A549 (cell line): Measurements from ENCODE around the gene SIRPA. TPM values are rescaled to one million over a fixed set of nuclear protein-coding genes. Genes with fewer than 3 reads are reported as not detected.
A peak's percentile ranks its signal among the peaks of the same experiment; 100 is the strongest.

ENCODE experiments used
- ATAC-seq, 2 experiments: fragments of 200-7000 bp in 1 of 2; fragments of >200 bp in 1 of 2; cut with Nextera tagmentation in 1 of 2; cut with Tn5 transposase in 1 of 2; 3 replicates each; pipeline versions ENCODE4 v1.8.0 to v1.9.1; 2018 to 2020; ENCODE audit warnings: mild to moderate bottlenecking in 1 of 2, moderate library complexity in 1 of 2
- CTCF ChIA-PET: fragments of 300-600 bp; sonication (Branson Sonifier 250); formaldehyde crosslinking; extraction: SDS; loops from one replicate; lab custom pipeline; 2021; ENCODE audit warnings: antibody characterized with exemption, inconsistent platforms; lab: Yijun Ruan, JAX
- POLR2A ChIA-PET: fragments of 350-600 bp; formaldehyde crosslinking; extraction: SDS; loops from one replicate; lab custom pipeline; 2021; ENCODE audit warnings: antibody characterized with exemption, inconsistent platforms; lab: Yijun Ruan, JAX
- DNase-seq, 2 experiments: peaks; one replicate each; pipeline versions ENCODE4 v3.0.0 to v3.0.0-alpha.2; 2011 to 2016; ENCODE audit warnings: low read depth in 1 of 2, low spot score in 1 of 2
- FAIRE-seq: peaks from 2 replicates; lab custom pipeline; 2011; peaks lifted over from hg19 to GRCh38; lab: Jason Lieb, UNC
- H3K27ac ChIP-seq, 2 experiments: fragments of >200 bp; sonication (Bioruptor Twin); formaldehyde crosslinking; 3 replicates each; pipeline ENCODE4 v1.5.1; 2016 to 2017
- H3K4me1 ChIP-seq: fragments of >200 bp; sonication (Bioruptor Twin); formaldehyde crosslinking; 3 replicates; pipeline ENCODE4 v1.6.1; 2016
- H3K4me2 ChIP-seq: fragments of >200 bp; sonication (Bioruptor Twin); formaldehyde crosslinking; 3 replicates; pipeline ENCODE4 v1.6.1; 2016
- H3K4me3 ChIP-seq: fragments of >200 bp; sonication (Bioruptor Twin); formaldehyde crosslinking; 3 replicates; pipeline ENCODE4 v1.5.1; 2016
- H3K9me3 ChIP-seq: fragments of >200 bp; sonication (Bioruptor Twin); formaldehyde crosslinking; 3 replicates; pipeline ENCODE4 v1.6.1; 2016
- CHD2 ChIP-seq: fragments of 150-350 bp; IDR thresholded peaks from 2 replicates; pipeline ENCODE4 v1.6.1; 2014; ENCODE audit warnings: low read length; ENCODE audit not compliant: partially characterized antibody
- CHD4 ChIP-seq: fragments of 200-600 bp; sonication (generic); IDR thresholded peaks from 2 replicates; pipeline ENCODE4 v1.6.1; 2016; ENCODE audit warnings: antibody characterized with exemption, mild to moderate bottlenecking, borderline replicate concordance
- CTCF ChIP-seq: fragments of >200 bp; sonication (Bioruptor Twin); formaldehyde crosslinking; IDR thresholded peaks from 3 replicates; pipeline ENCODE4 v1.5.1; 2016
- ELK1 ChIP-seq: fragments of 150-350 bp; IDR thresholded peaks from 2 replicates; pipeline ENCODE4 v1.6.1; 2014; ENCODE audit warnings: low read depth, mild to moderate bottlenecking, low read length
- EP300 ChIP-seq, 2 experiments: fragments of >200 bp; sonication (Bioruptor Twin); formaldehyde crosslinking; IDR thresholded peaks; 2 replicates in 1 of 2; 3 replicates in 1 of 2; pipeline ENCODE4 v1.6.1; 2016 to 2017
- HDAC2 ChIP-seq: fragments of 200-600 bp; sonication (generic); IDR thresholded peaks from 2 replicates; pipeline ENCODE4 v1.6.1; 2016
- HEYL ChIP-seq: fragments of 250-450 bp; sonication (Bioruptor Pico); IDR thresholded peaks from 2 replicates; pipeline ENCODE4 v1.8.0; 2021; ENCODE audit warnings: mild to moderate bottlenecking, moderate library complexity
- HOXA7 ChIP-seq: fragments of 250-450 bp; sonication (Bioruptor Pico); IDR thresholded peaks from 2 replicates; pipeline ENCODE4 v1.5.0; 2020; ENCODE audit warnings: mild to moderate bottlenecking, moderate library complexity
- KDM1A ChIP-seq: fragments of 200-600 bp; sonication (generic); IDR thresholded peaks from 2 replicates; pipeline ENCODE4 v1.6.1; 2016; ENCODE audit warnings: low read depth, mild to moderate bottlenecking
- KDM5A ChIP-seq: fragments of 200-600 bp; sonication (generic); IDR thresholded peaks from 2 replicates; pipeline ENCODE4 v1.6.1; 2016; ENCODE audit warnings: antibody characterized with exemption, mild to moderate bottlenecking
- NFE2L2 ChIP-seq: fragments of 150-350 bp; conservative IDR thresholded peaks from 2 replicates; pipeline ENCODE4 v1.6.1; 2014; ENCODE audit warnings: low read length
- PHF8 ChIP-seq: fragments of 200-600 bp; sonication (generic); IDR thresholded peaks from 2 replicates; pipeline ENCODE4 v1.6.1; 2016; ENCODE audit warnings: low read depth, mild to moderate bottlenecking, antibody characterized with exemption, moderate library complexity, borderline replicate concordance
- POLR2A ChIP-seq: IDR thresholded peaks from 2 replicates; pipeline ENCODE4 v1.6.1; 2012; ENCODE audit warnings: mild to moderate bottlenecking, low read length
- RARB ChIP-seq: fragments of 250-450 bp; sonication (Bioruptor Pico); IDR thresholded peaks from 2 replicates; pipeline ENCODE4 v1.8.0; 2021; ENCODE audit warnings: mild to moderate bottlenecking, moderate library complexity
- RNF2 ChIP-seq: fragments of 200-600 bp; sonication (generic); IDR thresholded peaks from 2 replicates; pipeline ENCODE4 v1.6.1; 2016; ENCODE audit warnings: low read depth, mild to moderate bottlenecking, antibody characterized with exemption, moderate library complexity, borderline replicate concordance
- TFCP2L1 ChIP-seq: fragments of 250-450 bp; sonication (Bioruptor Pico); IDR thresholded peaks from 2 replicates; pipeline ENCODE4 v1.5.0; 2021; ENCODE audit warnings: mild to moderate bottlenecking
- ZNF302 ChIP-seq: fragments of 250-450 bp; sonication (Bioruptor Pico); IDR thresholded peaks from 2 replicates; pipeline ENCODE4 v1.9.0; 2021; ENCODE audit warnings: inconsistent platforms, mild to moderate bottlenecking, moderate library complexity
- ZSCAN20 ChIP-seq: fragments of 250-450 bp; sonication (Bioruptor Pico); IDR thresholded peaks from 2 replicates; pipeline ENCODE4 v1.8.0; 2022; ENCODE audit warnings: mild to moderate bottlenecking, moderate library complexity
- WGBS: methylation state at CpG from one replicate; pipeline ENCODE4 v1.1.6; 2017; ENCODE audit errors: missing lambda C conversion rate; 5-methylcytosine and 5-hydroxymethylcytosine counted together
- polyA minus RNA-seq: library from RNA; depleted of rRNA, polyadenylated mRNA; stranded (reverse); fragments of >200 nt; gene quantifications from 2 replicates; pipeline ENCODE4 v1.2.3, GENCODE V29; 2011; rRNA and poly(A)+ RNA removed
- polyA plus RNA-seq, 4 experiments: library from polyadenylated mRNA; depleted of rRNA in 3 of 4; stranded (reverse); fragments of >200 nt; fragmentation: RNase III in 1 of 4; extraction: RNeasy Plus Mini Kit Qiagen cat#74134 plus additional on column Dnase treatment in 1 of 4; gene quantifications; 2 replicates in 3 of 4; 3 replicates in 1 of 4; pipeline ENCODE4 v1.2.3, GENCODE V29; 2011 to 2017
- TF ChIP-seq, protein P1 (sequence below): fragments of >200 bp; sonication (Bioruptor Twin); formaldehyde crosslinking; IDR thresholded peaks from 3 replicates; pipeline ENCODE4 v1.6.1; 2016
- TF ChIP-seq, protein P2 (sequence below): IDR thresholded peaks from 2 replicates; pipeline ENCODE4 v1.6.1; 2012

SIRPA gene
- polyA plus RNA-seq (2011; rRNA removed) (12.8 and 18.3 TPM in 2 replicates), polyA plus RNA-seq (2017; fragmentation: RNase III; extraction: RNeasy Plus Mini Kit Qiagen cat#74134 plus additional on column Dnase treatment) (21.2 to 22.0 TPM (median 21.6 TPM) in 3 replicates), polyA minus RNA-seq (11.8 and 14.1 TPM in 2 replicates)
- polyA plus RNA-seq (2012; cell fraction: cytosol; rRNA removed) = 28.5 and 34.4 TPM in 2 replicates
- 31.9 and 32.8 TPM in 2 replicates for polyA plus RNA-seq (2012; cell fraction: nucleus; rRNA removed)

DNA sequence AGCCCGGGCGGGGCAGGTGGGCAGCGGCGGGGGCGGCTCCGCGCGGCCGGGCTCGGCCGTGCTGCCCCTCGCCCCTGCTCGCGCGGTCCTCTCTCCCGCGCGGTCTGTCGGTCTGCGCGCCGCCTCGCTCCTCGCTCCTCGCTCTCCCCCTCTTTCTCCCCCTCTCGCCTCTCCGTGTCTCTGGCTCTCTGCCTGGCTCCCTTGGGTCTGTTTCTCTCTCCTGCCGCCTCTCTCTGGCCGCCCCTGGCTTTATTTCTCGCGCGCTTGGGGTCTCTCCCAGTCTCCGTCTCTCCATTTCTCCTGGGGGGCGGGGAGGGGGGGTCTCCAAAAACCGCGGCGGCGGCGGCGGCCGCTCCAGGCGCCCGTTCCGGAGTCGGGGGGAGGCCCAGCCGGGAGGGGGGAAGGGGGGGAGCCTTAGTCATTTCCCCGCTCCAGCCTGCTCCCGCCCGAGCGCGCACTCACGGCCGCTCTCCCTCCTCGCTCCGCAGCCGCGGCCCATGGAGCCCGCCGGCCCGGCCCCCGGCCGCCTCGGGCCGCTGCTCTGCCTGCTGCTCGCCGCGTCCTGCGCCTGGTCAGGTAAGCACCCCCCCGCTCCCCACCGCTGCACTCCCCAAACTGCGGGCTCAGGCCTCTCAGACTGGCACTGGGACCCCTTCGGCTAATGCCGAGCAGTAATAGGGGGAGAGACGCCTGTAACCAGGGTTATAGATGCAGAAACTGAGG, at the start of gene SIRPA:
Gene SIRPA, plus strand, starts transcription at position 457 of the 723 bp plus-strand sequence. Its CDS starts 41 bp downstream, at position 498.
- Histone ChIP-seq H3K9me3 (no peaks in the 10 kb centered on the region), H3K4me3 (peak within 1 kb of the TSS; percentile 71), H3K4me1 (peaks cover 47% of the 10 kb centered on the region), H3K4me2 (peak within 1 kb of the TSS; percentile 92), H3K27ac (peak within 1 kb of the TSS; percentile 93 to 98)
- TF ChIP-seq, protein P1, sequence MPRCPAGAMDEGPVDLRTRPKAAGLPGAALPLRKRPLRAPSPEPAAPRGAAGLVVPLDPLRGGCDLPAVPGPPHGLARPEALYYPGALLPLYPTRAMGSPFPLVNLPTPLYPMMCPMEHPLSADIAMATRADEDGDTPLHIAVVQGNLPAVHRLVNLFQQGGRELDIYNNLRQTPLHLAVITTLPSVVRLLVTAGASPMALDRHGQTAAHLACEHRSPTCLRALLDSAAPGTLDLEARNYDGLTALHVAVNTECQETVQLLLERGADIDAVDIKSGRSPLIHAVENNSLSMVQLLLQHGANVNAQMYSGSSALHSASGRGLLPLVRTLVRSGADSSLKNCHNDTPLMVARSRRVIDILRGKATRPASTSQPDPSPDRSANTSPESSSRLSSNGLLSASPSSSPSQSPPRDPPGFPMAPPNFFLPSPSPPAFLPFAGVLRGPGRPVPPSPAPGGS = 0 out of 3 replicates have a peak, but pooled peaks have one; percentile 36
- TF ChIP-seq POLR2A (peak; percentile 49), ELK1 (no peak), ZNF302 (CRISPR knock-in tag) (no peak), NFE2L2 (no peak), ZSCAN20 (CRISPR knock-in tag) (no peak), KDM1A (no peak), HEYL (CRISPR knock-in tag) (no peak), HDAC2 (no peak), EP300 (IDR thresholded peaks at IDR 0.05) (peak in 1 of 2 experiments; percentile 23; a peak in 1 of 5 replicates), RNF2 (no peak), RARB (CRISPR knock-in tag) (no peak)
- FAIRE-seq = no peak
- CTCF ChIA-PET = interaction anchor here (0.8 to 2.4 kb wide), 4 partner anchors 93 to 130 kb away, joined by 3 to 9 read pairs (median 6); no protein-coding TSS in a partner anchor
- POLR2A ChIA-PET = no interaction called here
- ATAC-seq = peak; percentile 64 to 71
- DNase-seq = peak; percentile 43 to 86
- WGBS = 1% methylated on average over 47 of the region's 74 CpGs

GRCh38 chr20:1845701-1846100, 49.5 kb upstream of the SIRPA start:
- no peaks in the 10 kb centered on the region for H3K9me3 ChIP-seq
- CTCF ChIA-PET = interaction anchor here (1.1 to 3.0 kb wide), 2 partner anchors 11 to 30 kb away, joined by 3 to 9 read pairs; no protein-coding TSS in a partner anchor
- DNase-seq (no peak), FAIRE-seq (no peak), ATAC-seq (no peak)
- no peak for TF ChIP-seq KDM5A
- no peak for TF ChIP-seq HOXA7 (CRISPR knock-in tag)
- TF ChIP-seq PHF8 = no peak
- TF ChIP-seq, protein P2, sequence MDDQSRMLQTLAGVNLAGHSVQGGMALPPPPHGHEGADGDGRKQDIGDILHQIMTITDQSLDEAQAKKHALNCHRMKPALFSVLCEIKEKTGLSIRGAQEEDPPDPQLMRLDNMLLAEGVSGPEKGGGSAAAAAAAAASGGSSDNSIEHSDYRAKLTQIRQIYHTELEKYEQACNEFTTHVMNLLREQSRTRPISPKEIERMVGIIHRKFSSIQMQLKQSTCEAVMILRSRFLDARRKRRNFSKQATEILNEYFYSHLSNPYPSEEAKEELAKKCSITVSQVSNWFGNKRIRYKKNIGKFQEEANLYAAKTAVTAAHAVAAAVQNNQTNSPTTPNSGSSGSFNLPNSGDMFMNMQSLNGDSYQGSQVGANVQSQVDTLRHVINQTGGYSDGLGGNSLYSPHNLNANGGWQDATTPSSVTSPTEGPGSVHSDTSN = no peak
- TF ChIP-seq TFCP2L1 (CRISPR knock-in tag) = no peak
- no peak for TF ChIP-seq CTCF
- no peak for TF ChIP-seq CHD2
- no peak for TF ChIP-seq CHD4
- POLR2A ChIA-PET = no interaction called here
- WGBS = 51% methylated on average over 7 of the region's 7 CpGs
- 0 out of 3 replicates have a peak, but pooled peaks cover 7% of the 10 kb centered on the region for H3K4me1 ChIP-seq
- no peak overlapping the region for H3K4me2 ChIP-seq
- no peak overlapping the region for H3K4me3 ChIP-seq
- H3K27ac ChIP-seq = no peak overlapping the region
